ENCODE results near the gene LRFN4. TPM values are rescaled to one million over a fixed set of nuclear protein-coding genes. Genes with fewer than 3 reads are reported as not detected.

The LRFN4 gene
- total and polyA plus RNA-seq, 2 of the 13 experiments (the other 11 are each of a cell fraction or from before 2014, with no cell fraction given), result 1.3 to 6.8 TPM

DNA sequence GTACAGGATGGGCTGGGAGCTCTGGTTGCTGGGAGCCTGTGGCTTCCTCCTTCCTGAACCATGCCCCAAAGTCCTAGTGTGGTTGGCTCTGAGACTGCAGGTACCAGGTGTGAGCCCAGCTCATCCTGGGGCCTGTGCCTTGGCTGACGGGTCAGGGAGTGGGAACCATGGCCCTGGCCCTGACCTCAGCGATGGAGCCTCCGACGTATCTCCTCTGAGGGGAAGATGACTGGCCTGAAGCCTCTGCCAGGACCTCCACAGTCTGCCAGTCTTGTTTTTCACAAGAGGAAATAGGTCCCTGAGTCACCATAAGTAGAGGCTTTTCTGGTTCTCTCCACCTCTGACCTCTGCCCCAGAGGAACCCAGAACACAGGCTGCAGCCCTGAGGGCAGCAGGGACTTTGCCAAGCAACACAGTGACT, 10.2 kb upstream of the LRFN4 start:
- peaks cover 21 to 51% of the 10 kb centered on the region in 2 experiments; a peak in 4 of 5 replicates for H3K36me3 ChIP-seq (replicated peaks in 1 of 2; ENCODE audit: control insufficient read depth in 1 of 2, insufficient read depth in 2 of 2, low read length in 2 of 2)
- intact Hi-C loops (cut with micrococcal nuclease; ENCODE audit: unreplicated experiment) (no loop called here), in situ Hi-C loops (cut with HindIII; ENCODE audit: extremely low pct_ligation_motif_present, low pct_unique_long_range_greater_than_20kb) (loop anchor here (10.0 to 25.0 kb wide), 3 partner anchors 128 to 434 kb away; partner anchors contain the start of genes C11orf86, CTSF and NPAS4)
- no TSS peak for BruUV-seq (replicated peaks)
- H3K4me1 ChIP-seq (ENCODE audit: insufficient read depth, low read length), result peaks cover 23% of the 10 kb centered on the region
- no peaks in the 10 kb centered on the region for H3K9me3 ChIP-seq (ENCODE audit: low read length)
- no peak overlapping the region for H3K27ac ChIP-seq (ENCODE audit: extremely low read length, insufficient read depth, low read length)
- H3K4me3 ChIP-seq (replicated peaks in 1 of 3; ENCODE audit: insufficient read depth in 1 of 3, low read depth in 2 of 3, low read length in 3 of 3), result no peak overlapping the region
- no peak overlapping the region for H3K9ac ChIP-seq (ENCODE audit: insufficient read depth, low read depth, low read length)
- ChIA-PET POLR2A (interaction anchor here (0.6 to 1.1 kb wide), 2 partner anchors 9 to 367 kb away, joined by 3 to 4 read pairs; partner anchors contain the start of gene DPP3), CTCF (ENCODE audit: low intra/inter-chr PET ratio, low total read pairs) (no interaction called here)
- FAIRE-seq (no peak), DNase-seq (ENCODE audit: low spot score) (no peak), ATAC-seq (no peak)
- no peaks in the 10 kb centered on the region; a peak in 1 of 5 replicates for H3K27me3 ChIP-seq (ENCODE audit: control insufficient read depth in 1 of 2, insufficient read depth in 2 of 2, low read length in 2 of 2)
- TF ChIP-seq POLR2A (IDR thresholded peaks at IDR 0.05; ENCODE audit: insufficient read depth in 1 of 2, low read depth in 2 of 2, low read length in 2 of 2) (peak in 1 of 2 experiments; percentile 29; a peak in 1 of 4 replicates), AGO2 (optimal IDR thresholded peaks at IDR 0.05; ENCODE audit: low read depth, low read length) (peak; percentile 5)
- TF ChIP-seq, protein P1, sequence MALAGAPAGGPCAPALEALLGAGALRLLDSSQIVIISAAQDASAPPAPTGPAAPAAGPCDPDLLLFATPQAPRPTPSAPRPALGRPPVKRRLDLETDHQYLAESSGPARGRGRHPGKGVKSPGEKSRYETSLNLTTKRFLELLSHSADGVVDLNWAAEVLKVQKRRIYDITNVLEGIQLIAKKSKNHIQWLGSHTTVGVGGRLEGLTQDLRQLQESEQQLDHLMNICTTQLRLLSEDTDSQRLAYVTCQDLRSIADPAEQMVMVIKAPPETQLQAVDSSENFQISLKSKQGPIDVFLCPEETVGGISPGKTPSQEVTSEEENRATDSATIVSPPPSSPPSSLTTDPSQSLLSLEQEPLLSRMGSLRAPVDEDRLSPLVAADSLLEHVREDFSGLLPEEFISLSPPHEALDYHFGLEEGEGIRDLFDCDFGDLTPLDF (CRISPR knock-in tag; IDR thresholded peaks at IDR 0.05), result no peak
- H2AFZ ChIP-seq (ENCODE audit: low read length), result no peak overlapping the region
- peaks cover 26% of the 10 kb centered on the region for H3K79me2 ChIP-seq (ENCODE audit: insufficient read depth, low read length)
- WGBS (ENCODE audit: low lambda C conversion rate), result 93% methylated on average over 3 of the region's 4 CpGs
- H4K20me1 ChIP-seq (ENCODE audit: insufficient read depth, low read length), result peaks cover 6% of the 10 kb centered on the region; the same call in 1 of the 2 replicates
- H3K4me2 ChIP-seq (ENCODE audit: low read depth, low read length), result no peak overlapping the region

DNA sequence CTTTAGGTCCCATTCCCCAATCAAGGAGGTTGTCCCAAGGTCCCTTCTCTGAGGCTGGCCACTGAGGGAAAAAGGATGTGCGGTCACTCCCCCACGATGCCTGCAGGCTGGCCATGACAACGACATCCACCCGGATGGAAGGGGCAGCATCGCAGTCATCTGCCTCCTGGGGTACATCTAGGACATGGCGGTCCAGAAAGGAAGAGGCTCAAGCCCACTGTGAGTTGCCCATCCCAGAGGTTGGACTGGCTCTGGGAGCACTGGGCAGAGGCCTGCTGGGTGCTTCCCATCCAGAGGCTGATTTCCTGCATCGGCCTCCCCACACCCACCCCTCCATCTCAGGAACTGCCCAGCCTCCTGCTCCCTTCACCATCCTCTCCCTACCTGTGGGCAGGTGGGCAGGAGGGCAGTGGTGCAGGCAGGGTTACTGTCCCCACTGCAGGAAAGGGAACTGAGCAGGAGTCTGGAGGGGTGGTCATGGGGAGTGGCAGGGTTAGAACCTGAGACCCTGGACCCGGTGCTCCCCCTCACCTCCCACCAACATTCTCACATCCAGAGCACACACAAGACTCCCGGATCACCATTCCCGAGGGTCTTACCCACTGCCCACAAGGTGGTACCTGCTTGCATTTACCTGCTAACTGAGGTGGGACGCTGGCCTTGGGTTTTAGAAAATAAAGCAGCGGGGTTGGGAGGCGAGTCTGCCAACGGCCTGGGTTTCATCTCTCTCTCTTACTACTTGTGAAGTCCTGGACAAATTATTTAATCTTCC, 9.2 kb upstream of the LRFN4 start:
- Histone ChIP-seq H3K4me2 (ENCODE audit: low read depth, low read length) (no peak overlapping the region), H3K27ac (ENCODE audit: extremely low read length, insufficient read depth, low read length) (no peak overlapping the region), H3K4me3 (replicated peaks in 1 of 3; ENCODE audit: insufficient read depth in 1 of 3, low read depth in 2 of 3, low read length in 3 of 3) (no peak overlapping the region), H3K79me2 (ENCODE audit: insufficient read depth, low read length) (peaks cover 17% of the 10 kb centered on the region), H3K9ac (ENCODE audit: insufficient read depth, low read depth, low read length) (no peak overlapping the region), H4K20me1 (ENCODE audit: insufficient read depth, low read length) (peaks cover 6% of the 10 kb centered on the region; the same call in 1 of the 2 replicates), H2AFZ (ENCODE audit: low read length) (no peak overlapping the region), H3K9me3 (ENCODE audit: low read length) (no peaks in the 10 kb centered on the region), H3K36me3 (replicated peaks in 1 of 2; ENCODE audit: control insufficient read depth in 1 of 2, insufficient read depth in 2 of 2, low read length in 2 of 2) (peaks cover 25 to 54% of the 10 kb centered on the region in 2 experiments; a peak in 4 of 5 replicates), H3K27me3 (ENCODE audit: control insufficient read depth in 1 of 2, insufficient read depth in 2 of 2, low read length in 2 of 2) (no peaks in the 10 kb centered on the region; a peak in 1 of 5 replicates), H3K4me1 (ENCODE audit: insufficient read depth, low read length) (peaks cover 16% of the 10 kb centered on the region)
- intact Hi-C loops (cut with micrococcal nuclease; ENCODE audit: unreplicated experiment) (no loop called here), in situ Hi-C loops (cut with HindIII; ENCODE audit: extremely low pct_ligation_motif_present, low pct_unique_long_range_greater_than_20kb) (loop anchor here (10.0 to 25.0 kb wide), 3 partner anchors 127 to 435 kb away; partner anchors contain the start of genes C11orf86, CTSF and NPAS4)
- DNase-seq (ENCODE audit: low spot score), result no peak
- WGBS (ENCODE audit: low lambda C conversion rate), result 90% methylated on average over 9 of the region's 14 CpGs
- no peak for ATAC-seq
- no peak for TF ChIP-seq SATB2 (CRISPR knock-in tag; IDR thresholded peaks at IDR 0.05)
- TF ChIP-seq, protein P2, sequence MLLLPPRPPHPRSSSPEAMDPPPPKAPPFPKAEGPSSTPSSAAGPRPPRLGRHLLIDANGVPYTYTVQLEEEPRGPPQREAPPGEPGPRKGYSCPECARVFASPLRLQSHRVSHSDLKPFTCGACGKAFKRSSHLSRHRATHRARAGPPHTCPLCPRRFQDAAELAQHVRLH (CRISPR knock-in tag; IDR thresholded peaks at IDR 0.05; ENCODE audit: borderline replicate concordance, low read depth), result no peak
- no peak for TF ChIP-seq ZNF44 (CRISPR knock-in tag; IDR thresholded peaks at IDR 0.05)
- peak; percentile 71 for TF ChIP-seq AGO2 (optimal IDR thresholded peaks at IDR 0.05; ENCODE audit: low read depth, low read length)
- no peak for TF ChIP-seq AGO1 (IDR thresholded peaks at IDR 0.05; ENCODE audit: low read depth, low read length, poor library complexity, severe bottlenecking)
- no peak for TF ChIP-seq MAFF (IDR thresholded peaks at IDR 0.05; ENCODE audit: low read depth, low read length)
- TF ChIP-seq RBM22 (optimal IDR thresholded peaks at IDR 0.05; ENCODE audit: low read length), result peak; percentile 73
- TF ChIP-seq ZNF33A (CRISPR knock-in tag; IDR thresholded peaks at IDR 0.05; ENCODE audit: borderline replicate concordance), result no peak
- TF ChIP-seq HOXD1 (CRISPR knock-in tag; IDR thresholded peaks at IDR 0.05), result no peak
- FAIRE-seq, result no peak
- ChIA-PET POLR2A (no interaction called here), CTCF (ENCODE audit: low intra/inter-chr PET ratio, low total read pairs) (no interaction called here)
- BruUV-seq (replicated peaks), result no TSS peak
